Left forelimb (tissue), 1 donor: Measurements from ENCODE around the gene LY6G5B.

ENCODE experiments used
- DNase-seq: peaks from one replicate; pipeline ENCODE4 v3.0.0-alpha.2; 2018; ENCODE audit warnings: low spot score

The LY6G5B gene

DNA sequence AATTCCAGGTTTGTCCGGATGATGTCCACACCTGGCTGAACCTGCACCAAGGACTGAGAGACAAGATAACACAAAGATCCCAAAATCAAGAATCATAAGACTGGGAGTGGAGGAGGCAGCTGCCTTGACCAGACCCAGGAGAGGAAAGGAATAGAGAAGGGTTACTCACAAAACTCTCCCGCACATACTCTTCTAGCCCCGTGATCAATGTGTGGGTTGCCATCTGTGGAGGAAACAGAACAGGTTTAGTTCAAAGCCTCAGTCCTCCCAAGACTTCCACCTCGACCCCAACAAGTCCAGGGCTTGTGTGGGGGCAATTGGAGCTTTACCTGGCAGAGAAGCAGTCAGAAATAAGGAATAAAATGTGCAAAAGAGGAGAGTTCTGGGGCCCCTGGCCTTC, 28.4 kb upstream of the LY6G5B start:
- DNase-seq: no peak

DNA sequence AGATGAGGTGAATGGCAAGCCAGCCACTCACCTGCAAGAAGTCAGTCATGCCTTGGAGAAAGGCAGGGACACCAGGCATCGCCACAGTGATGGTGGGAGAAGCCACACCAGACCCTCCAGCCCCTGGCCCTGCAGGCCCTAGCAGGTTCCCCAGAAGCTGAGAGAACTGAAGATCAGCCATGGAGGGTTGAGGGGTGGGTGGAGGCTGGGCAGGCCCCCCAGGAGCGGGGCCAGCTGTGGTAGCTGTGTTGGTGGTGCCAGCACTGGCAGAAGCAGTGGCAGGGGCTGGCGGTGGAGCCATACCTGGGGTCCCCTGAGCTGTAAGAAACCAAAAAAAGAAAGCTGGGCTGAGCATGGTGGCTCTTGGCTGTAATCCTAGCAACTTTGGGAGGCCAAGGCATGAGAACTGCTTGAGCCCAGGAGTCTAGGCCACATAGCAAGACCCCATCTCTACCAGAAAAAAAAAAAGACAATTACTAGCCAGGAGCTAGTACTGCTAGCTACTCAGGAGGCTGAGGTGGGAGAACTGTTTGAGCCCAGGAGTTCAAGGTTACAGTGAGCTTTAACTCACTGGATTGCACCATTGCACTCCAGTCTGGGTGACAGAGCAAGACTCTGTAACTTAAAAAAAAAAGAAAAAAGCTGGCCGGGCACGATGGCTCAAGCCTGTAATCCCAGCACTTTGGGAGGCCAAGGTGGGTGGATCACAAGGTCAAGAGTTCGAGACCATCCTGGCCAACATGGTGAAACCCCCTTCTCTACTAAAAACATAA, 26.8 kb upstream of the LY6G5B start:
- no peak for DNase-seq

DNA sequence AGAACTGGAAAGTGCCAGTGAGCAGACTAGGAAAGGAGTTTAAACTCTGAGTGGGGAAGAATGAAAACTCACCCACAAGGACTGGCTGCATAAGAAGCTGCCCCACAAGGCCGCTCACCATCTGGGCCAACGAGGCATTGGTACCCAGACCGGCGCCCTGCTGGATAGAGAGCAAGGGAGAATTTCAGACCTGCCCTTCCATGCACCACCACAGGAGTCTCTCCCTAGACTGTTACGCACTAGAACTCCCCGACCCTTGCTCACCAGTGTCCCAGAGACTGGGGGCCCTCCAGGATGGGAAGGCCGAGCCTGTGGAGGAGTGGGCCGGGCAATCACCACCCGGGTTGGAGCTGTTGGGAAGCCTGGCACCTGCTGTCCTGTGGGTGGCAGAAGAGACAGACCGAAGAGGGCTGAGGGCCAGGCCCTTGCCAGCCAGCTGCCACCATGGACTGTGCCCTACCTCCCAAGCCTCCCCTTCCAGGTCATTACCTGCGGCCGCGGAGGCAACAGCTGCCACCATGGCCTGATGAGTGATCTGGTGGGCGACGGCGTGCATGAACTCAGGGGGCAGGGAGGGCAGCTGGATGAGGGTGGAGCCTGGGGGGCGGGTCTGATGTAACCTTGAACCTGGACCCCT, 25.8 kb upstream of the LY6G5B start:
- DNase-seq: no peak

DNA sequence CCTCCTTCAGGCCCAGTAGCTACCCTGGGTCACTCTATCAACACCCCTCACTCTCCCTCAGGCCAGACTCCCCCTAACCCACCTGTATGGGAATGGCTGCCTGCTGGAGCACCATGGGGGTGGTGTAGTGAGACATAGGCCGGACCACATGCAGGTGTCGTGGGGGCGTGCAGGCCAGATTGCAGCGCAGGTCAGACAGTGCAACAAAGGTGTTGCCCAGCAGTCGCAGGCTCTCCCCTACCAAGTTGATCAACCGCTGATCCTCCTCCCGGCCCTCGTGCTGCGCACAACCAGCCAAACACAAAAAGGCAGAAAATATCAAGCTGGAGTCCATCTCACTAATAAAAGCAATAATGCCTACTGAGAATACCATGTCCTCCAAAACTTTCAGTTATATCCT, 24.5 kb upstream of the LY6G5B start:
- DNase-seq: no peak

DNA sequence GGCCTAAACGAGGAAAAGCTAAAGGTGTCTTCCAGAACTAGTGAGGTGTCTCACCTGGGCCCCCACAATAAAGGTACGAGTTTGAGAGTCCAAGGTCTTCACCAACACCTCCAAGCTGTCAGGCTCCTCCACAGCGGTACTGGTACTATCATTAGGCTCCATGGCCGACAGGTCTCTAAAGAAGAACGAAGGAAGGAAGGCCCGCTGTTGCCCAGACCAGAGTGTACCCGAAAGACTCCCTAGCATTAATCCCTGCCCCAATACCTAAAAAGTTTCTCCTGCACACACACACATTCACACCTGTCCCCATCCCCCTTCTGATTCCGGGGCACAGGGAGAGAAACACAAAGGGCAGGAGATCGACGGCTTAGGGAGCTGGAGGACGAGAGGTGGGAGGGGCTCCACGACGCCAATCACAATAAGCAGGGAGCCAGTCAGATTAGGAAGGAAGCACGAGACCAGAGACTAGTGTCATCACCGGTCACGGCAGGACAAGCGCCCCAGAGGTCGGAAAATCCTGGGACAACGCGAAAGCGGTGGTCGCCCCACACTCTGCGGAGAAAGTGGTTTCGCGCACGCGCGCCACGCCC, 18.1 kb upstream of the LY6G5B start:
- no peak for DNase-seq

DNA sequence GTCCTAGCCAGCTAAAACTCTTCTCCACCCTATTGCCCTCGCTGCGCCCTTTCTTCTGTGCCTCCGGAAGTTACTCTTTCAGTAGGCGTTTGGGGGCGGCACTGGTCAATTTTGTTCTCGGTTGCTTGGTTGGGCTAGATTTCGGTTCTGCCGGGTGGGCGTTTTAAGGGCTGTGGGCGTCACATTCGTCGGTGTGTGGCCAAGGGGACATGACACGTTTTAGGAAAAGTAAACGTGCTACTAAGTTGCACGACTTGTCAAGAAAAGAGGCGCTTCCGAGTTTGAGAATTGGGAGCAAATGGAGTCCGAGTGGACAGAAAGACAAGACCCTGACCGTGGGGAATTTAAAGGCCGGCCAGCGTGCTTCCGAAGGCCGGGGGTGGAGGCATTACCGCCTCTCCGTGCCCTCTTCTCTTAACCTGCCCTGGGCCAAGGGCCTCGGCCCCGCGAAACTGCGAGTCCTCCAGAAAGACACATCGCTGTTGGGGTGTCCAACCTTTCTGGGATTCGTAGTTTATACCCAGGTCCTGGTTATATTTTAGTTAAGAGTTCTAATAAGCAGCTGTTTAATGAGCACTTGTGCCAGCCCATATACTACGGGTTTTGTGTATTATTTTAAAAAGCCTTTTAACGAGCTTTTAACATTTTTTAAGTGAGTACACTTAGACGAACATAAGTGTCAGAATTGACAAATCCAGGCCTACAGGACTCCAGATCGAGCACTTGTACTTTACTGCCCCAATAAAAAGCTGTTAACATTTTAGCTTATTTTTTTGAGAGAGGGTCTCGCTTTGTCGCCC, 16.7 kb upstream of the LY6G5B start:
- DNase-seq: no peak

DNA sequence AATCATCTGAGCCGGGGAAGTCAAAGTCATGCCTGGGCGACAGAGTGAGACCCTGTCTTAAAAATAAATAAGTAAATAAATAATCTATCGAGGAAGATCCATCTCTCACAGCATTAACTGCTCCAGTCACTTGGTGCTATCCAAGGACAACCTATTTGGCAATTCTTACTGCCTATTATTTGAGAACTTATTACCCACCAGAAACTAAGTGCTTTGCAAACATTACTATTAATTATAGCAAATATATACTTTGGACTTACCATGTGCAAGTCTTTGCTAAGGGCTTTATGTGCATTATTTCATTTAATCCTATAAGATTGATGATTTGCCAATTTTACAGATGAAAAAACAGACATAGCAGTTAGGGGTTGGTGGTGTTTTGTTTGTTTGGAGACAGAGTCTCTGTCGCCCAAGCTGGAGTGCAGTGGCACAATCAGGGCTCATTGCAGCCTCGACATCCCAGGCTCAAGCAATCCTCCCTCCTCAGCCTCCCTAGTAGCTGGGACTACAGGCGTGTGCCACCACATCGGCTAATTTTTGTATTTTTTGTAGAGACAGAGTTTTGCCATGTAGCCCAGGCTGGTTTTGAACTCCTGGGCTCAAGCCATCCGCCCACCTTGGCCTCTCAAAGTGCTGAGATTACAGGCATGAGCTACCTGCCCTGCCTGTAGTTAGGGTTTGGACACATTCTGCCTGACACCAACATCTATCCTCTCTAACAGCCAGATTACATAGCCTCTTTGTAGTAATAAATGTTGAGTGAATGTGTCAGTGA, 15.0 kb upstream of the LY6G5B start:
- no peak for DNase-seq

DNA sequence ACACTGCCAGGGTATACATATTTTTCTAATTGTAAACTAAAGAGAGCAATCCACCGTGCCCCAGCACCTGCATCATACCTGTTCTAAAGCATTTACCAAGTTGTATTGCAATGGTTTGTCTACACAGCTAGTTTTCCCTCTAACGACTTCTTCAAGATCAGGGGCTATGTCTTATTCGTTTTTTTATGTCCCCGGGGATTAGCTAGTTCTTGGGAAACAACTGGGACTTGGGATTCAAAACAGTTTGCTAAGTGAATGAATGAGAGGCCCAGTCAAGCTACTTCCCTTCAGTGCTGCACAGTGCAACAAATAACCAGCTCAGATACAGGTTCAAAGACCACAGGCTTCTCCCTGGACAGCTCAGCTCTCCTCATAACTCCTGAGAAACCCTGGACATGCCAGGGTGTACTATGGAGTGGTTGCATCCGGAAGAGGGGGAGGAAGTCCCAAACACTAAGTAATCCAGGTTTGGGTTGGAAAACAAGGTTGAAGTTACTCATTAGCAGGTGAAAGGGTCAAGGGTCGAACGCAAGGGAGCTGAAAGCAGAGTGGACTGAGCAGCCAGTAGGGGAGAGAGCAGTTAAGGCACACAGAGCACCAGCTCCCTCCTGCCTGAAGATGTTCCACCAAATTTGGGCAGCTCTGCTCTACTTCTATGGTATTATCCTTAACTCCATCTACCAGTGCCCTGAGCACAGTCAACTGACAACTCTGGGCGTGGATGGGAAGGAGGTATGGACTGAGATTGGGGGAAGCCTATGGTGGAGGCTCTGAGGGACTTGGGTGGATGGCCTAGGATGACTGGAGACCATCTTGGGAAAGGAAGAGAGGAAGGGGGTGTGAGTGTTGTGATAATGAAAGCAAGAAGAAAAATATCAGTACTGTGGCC, 14.2 kb upstream of the LY6G5B start, which contains the start of gene APOM:
Gene APOM (plus strand): TSS at position 546 of the 889 bp plus-strand sequence. CDS start 73 bp downstream, at position 619.
- no peak for DNase-seq

DNA sequence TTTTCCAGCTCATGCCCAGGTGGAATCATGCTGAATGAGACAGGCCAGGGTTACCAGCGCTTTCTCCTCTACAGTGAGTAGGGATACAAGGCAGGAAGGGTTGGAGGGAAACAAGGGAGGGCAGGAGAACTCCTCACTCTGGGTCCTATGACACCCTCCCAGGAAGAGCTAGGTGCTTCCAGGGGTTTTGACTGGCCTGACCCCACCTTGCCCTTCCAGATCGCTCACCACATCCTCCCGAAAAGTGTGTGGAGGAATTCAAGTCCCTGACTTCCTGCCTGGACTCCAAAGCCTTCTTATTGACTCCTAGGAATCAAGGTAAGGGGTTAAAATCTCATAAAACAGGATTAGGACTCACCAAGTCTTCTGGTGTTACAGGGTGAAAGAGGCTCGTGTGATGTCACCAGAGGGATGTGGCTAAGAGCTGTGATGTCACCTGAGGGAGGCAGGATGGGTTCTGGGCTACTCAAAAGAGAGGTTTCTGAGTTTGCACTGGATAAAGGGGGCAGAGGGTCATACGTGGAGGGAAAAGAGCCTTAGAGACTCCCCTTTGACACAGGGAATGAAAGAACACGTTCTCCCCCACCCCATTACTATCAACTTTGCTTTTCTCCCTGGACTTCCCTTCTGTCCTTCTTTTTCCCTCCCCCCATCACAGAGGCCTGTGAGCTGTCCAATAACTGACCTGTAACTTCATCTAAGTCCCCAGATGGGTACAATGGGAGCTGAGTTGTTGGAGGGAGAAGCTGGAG, 12.2 kb upstream of the LY6G5B start:
- DNase-seq: no peak

DNA sequence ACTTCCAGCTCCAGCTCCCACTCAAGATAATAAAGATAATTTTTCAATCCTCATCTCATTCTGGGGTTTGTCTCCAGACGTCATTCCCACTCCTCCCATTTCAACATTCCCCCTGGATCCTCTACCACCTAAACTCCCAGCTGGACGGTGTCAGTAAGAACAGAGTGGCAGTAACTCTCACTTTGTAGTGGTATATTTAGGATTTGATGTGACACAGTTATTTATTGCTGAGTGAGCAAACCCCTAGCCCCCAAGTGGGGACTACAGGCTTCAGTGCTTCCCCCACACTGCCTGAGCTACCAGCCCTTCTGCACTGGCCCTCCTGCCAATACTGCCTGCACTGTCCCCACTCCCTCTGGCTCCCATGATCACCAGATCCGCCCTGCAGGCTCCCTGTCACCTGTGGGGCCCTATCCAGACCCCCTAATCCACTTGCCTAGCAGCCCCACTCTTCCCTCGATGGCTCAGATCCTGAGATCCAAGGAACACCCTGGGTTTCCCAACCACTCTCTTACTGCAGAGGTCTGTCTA, 11.6 kb upstream of the LY6G5B start:
- DNase-seq: no peak

DNA sequence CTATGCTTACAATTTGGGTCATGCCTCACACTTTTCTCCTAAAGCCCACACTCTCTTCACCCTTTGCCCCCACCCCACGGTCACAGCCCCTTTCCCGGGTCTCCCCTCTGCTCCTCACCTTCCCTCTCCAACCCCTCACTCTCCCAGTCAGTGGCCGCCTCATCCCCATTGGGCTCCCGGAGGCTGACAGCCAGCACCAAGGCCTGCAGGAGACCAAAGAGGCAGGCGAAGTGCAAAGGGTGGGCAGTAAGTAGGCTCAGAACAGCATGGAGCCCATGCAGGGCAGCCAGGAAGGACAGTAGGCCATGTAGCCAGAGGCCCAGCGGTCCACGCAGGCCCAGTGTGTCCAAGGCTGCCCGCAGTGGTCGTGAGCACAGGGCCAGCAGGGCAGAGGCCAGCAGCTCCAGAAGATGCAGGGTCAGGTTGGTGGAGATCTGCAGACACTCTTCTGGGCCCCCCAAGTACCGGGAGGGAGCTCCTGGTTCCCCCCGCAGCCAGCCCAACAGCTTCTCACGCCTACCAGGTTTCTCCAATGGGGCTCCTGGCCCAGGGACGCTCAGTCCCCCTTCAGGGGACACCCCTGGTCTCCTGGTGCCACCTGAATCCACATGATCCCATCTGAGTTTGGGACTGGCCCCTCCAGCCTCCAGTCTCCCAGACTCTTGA, 10.7 kb upstream of the LY6G5B start:
- DNase-seq: no peak

DNA sequence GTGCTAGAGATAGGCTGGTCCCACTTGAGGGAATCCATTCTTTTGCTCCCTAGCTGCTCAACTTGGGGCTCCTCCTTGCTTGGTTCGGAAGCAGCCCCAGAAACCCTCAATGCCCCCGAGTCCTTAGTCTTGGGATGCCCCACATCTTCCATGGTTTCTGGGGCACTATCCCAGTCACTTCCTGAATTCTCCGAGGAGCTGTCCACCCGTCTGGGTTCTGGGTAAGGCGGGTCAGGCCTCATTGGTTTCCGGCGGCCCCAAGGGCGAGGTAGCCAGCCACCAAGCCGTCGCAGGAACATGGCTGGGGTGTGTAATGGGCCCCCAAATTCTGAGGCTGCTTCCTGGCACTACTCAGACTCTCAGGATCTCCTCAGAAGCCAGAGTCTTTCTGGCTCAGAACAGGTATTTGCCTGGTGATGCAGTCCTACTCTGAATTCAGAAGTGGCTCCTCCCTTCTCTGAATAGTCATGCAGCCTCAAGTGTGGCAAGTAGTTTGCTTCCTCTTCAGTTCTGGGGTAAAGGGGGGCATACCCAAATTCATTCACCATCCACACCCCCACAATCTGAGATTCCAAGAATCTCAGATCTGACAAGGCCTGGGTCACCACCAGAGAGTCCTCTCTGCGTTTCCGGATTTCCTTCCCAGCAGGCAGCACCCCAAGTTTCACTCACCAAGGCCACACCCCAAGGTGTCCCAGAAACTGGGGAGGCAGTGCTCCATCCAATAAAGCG, 10.0 kb upstream of the LY6G5B start:
- DNase-seq: no peak

DNA sequence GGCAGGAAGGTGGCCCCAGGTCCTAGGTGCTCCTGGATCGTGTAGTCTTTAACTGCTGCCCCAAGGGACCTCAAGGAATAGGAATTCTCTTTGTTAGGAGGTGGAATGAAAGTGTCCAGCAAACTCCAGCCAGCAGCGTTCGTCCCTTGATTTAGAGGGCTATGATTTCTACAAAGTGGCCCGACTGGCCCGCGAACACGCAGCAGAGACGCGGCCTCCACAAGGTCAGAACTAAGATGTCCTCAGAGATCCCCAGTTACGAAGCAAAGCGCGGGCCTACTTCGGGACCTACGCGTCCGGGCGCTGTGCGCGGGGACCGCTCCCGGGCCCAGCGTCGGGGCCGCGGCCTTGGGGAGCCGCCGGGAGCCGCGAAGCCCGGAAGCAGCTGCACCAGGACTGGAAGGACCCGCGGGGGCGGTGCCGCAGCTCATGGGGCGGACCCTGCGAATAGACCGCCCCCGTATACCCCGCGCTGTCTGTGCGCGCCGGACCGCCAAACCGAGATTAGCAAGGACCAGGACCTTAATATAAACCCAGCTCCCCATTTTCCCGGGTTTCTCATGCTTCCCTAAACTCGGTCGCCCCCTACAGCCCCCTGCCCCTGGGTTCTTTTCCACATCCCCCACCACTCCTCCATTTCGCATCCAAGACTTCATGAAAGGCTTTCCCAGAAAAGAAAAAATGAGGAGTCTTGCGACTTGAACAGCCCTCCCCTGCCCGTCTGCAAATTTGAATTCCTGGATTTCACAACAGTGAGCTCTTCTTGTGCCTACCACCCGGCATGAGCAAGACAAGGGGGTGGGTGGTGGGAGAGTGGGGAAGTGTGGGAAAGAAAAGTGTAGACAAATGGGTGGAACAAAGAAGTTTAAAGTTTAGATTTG, 9.2 kb upstream of the LY6G5B start, which contains the start of gene C6orf47:
Gene C6orf47 (minus strand): TSS at position 398 of the 881 bp plus-strand sequence. CDS start 831 bp downstream, outside the sequence.
- peak; percentile 91 for DNase-seq

DNA sequence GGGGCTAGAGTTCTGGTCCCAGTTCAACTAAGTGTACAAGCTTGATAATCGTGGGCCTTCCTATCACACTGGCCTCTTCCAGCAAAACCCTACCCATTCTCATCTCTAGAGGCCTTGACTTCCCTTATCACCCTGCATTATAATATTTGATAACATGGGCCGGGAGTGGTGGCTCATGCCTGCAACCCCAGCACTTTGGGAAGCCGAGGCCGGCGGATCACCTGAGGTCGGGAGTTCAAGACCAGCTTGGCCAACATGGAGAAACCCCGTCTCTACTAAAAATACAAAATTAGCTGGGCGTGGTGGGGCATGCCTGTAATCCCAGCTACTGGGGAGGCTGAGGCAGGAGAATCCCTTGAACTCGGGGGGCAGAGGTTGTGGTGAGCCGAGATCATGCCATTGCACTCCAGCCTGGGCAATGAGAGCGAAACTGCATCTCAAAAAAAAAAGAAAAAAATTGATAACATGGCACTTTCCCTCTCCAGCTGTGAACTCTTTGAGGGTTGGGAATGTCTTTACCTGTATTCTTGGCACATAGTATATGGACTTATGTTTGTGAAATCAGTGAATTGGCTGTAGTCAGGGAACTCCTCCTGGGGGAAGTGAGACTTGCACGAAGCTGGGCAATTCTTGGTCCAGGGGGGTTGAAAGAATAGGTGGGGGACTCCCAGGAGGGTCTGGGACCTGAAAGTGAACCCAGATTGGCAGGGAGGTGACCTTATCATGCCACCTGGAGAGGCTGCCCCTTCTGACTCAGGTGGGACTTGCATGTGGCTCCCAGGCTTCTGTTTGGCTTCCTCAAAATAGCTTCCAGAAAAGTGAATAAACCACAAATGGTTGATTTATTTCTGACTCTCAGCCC, 8.3 kb upstream of the LY6G5B start:
- no peak for DNase-seq

DNA sequence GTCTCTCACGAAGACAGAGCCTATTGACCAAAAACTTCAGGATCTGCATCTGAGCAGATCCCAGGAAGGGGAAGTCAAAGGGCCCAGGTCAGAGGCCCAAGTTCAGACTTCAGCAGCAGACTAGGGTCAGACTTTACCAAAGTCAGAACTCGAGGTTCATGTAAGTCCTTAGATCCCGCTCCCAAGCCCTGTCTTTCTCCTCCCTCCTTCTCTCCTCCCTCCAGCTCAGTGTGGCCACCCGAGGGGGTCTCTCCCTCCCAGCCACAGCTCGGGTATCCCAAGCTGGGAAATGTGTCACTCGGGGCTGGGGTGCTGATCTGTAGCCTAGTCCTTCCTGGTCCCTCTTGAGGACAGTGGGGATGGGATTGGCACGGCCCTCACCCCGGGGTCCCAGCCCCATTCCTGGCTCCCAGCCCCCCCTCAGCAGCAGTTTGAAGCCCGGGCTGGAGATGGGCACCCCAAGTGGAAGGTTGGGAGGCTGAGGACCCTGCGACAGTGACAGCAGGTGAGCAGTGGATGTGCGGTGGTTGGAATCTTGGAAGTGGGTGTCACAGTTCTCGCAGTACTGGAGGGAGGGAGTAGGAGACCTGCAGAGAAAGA, 7.6 kb upstream of the LY6G5B start:
- DNase-seq: no peak
